SK-N-MC (cell line): ENCODE results near the gene HOXA3.

ENCODE experiments used
- EZH2 ChIP-seq: fragments of 200-600 bp; sonication (generic); IDR thresholded peaks from one replicate; pipeline ENCODE4 v1.6.1; 2017; ENCODE audit warnings: antibody characterized with exemption
- POLR2AphosphoS5 ChIP-seq: IDR thresholded peaks from 2 replicates; pipeline ENCODE4 v1.6.1; 2012; ENCODE audit warnings: mild to moderate bottlenecking, low read depth, low read length, borderline replicate concordance

- TF ChIP-seq EZH2 (no peak), POLR2AphosphoS5 (no peak)
Measured at GRCh38 chr7:27101957-27102580, 50.3 kb downstream of the HOXA3 start.
